SKM-1 treated with dmso at 0.1 percent for 144 hours (cell line): Measurements from ENCODE around the gene KLK1.

Source experiments
- DNase-seq: peaks from one replicate; lab custom pipeline; 2025; ENCODE audit not compliant: unreplicated experiment; lab: John Stamatoyannopoulos, UW

KLK1 gene

DNA sequence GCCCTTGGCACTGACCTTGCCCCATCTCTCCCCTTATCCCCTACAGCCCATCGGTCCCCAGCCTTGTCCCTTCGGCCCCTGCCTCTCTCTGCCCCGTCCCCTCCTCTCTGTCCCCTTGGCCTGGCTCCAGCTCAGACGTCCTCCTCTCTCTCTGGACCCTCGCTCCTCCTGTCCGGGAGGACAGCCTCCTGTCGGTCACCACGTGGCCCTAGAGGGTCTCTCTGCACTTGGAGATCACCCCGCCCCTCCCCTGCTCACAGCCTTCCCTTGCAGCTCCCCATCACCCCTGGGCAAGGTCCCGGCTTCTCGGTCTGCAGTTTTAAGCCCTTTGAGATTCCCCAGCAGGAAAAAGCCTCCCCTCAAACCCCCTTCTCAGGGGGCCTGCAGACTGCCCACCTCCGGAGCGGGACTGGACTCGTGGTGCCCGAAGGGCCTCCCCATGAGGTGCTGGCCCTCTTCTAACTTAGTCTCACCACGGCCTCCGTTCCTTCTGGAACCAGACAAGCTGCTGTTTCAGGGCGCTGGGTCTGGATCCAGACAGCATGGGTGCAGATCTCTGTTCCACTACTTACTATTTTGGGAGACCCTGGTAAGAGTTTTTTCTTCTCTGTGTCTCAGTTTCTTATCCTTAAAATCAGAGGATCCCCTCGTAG is 13.1 kb upstream of the KLK1 start:
- DNase-seq = no peak

DNA sequence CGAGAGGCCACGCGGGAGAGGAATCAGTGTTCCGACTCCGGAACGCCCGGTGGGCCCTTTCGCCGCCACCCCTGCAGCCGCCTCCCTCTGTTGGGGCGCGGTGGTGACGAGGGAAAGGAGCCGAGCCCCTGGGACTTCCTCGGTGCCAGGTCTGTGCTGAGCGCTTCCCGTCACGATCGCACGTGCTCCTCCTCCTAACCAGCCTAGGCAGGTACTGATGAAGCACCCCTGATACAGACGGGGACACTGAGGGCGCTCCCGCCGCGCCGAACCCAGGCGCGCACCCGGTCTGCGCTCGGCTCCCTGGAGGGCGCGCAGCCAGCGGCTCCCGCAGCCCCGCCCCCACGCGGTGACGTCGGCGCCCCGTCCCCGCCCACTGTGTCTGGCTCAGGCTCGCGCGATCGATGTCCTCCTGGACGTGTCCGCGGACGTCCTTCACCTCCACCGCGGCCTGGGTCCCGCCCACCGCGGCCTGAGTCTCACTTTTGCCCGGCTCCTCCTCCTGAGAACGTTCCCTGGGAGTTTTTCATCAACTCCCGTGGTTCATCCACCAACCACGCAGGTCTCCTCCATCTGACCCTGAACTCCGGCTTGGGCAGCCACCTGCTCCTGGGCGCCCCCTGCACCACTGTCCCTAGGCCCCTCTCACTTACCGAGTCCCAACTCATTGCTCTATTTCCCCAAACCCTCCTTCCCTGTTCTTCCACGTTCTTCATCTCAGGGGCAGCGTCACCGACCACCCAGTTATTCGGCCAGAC is 12.4 kb upstream of the KLK1 start:
- peak; percentile 11 for DNase-seq

DNA sequence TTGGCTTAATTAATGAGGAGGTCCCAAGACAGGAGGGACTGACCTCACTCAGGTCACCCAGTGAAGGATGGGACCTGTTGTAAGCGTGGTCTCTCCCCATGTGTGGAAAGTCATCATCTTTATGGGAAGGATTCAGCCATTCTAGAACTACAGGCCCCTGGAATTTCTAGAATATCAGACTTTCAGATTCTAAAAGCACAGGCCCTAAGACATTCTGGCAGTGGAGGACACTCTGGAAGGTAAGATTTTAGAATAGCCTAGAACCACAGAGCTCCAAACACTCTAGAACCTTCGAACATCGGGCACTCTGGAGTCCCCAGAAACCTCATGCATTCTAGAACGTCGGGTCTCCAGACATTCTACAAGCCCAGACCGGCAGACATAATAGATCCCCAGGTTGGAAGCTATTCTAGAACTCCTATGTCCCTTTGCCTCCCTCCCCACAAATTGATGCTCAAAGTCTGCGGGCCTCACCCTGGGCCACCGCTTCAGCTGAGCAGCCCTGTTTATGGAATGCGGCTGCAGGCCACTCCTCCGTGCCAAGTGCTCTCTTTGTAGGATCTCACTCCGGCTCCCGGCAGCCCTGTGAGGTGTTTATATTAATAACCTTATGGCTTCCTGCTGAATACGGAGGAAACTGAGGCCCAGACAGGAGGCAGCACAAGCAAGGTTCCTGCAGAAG is 11.7 kb upstream of the KLK1 start:
- DNase-seq = no peak

DNA sequence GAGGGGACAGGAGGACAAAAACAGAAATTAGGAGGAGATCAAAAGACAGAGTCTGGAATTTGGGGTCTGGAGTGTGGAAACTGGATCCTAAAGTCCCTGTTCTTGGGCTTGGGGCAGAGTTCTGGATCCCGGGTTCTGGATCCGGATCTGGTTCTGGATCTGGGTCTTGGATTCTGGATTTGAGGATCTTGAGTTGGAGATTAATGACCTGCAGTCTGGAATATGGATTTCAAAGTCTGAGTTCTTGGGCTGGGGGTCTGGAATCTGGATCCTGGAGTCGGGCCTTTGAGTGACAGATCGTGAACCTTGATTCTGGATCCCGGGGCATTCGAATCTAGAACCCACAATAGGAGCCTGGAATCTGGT is 10.2 kb upstream of the KLK1 start:
- DNase-seq = no peak

DNA sequence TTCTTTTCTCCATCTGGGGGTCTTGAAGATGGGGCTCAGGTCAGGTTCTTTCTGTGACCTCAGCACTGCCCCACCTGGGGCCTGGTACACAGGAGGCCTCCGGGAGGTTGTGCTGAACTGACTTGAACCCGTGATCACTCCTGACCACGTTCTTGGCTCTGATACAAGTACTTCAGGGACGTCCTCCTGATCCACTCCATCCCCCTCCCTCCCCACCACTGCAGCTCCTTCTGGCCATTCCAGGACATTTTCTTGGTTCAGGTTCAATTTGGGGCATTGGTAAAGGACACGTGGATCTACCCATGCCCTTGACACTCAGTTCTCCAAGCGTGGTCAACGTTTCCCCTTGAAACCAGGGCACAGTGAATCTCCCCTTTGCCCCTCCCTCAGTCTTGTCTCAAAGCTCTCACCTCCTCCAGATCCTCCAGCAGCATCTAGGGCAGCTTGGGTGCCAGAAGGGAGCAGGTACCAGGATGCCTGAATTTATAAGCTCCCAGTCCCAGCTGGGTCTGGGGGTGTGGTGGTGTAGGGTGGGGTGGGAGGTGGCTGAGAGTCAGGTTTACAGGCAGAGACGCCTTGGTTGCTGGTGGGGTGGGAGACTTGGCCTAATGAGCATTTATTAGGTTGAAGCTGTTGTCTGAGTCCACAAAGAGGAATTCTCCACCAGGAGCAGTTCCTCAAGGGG is 9.7 kb upstream of the KLK1 start, which contains the start of gene KLK15:
TSS of gene KLK15 (minus strand) at position 458 of the 685 bp plus-strand sequence. CDS start 2,082 bp downstream, outside the sequence.
- DNase-seq = no peak

DNA sequence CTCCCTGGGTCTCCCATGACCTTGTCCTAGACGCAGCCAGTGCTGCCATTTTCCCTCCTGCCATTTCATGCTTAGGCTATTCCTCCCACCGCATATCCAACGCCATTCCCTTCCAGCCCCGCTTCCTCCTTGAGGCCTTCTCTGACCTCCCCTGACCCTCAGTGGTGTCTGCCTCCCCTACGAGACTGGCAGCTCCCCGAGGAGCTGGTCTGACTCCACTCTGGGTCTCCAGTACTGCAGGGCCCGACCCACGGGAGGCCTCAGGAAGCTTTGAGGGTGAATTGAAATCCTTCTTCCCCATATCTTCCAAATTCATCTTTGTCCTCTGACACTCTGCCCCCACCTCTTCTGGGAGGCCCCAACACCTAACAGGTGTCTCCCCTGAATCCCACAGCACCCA is 9.1 kb upstream of the KLK1 start:
- DNase-seq = no peak

DNA sequence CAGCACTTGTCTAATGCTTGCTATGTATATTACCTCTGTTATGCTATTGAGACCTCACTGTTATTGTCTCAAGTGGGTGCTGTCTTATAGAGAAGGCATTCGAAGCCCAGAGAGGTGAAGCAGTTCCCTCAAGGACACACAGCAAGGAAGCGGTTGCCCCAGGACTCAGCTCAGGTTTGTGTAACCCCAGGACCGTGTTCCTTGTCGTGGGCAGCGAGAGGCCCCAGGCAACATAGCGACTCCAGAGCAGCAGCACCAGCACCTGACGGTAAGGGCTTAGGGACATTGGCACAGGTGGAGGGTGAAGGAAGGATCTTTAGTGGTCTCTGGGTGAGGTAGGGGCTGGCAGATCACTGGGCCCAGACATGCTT is 7.4 kb upstream of the KLK1 start:
- DNase-seq = no peak

DNA sequence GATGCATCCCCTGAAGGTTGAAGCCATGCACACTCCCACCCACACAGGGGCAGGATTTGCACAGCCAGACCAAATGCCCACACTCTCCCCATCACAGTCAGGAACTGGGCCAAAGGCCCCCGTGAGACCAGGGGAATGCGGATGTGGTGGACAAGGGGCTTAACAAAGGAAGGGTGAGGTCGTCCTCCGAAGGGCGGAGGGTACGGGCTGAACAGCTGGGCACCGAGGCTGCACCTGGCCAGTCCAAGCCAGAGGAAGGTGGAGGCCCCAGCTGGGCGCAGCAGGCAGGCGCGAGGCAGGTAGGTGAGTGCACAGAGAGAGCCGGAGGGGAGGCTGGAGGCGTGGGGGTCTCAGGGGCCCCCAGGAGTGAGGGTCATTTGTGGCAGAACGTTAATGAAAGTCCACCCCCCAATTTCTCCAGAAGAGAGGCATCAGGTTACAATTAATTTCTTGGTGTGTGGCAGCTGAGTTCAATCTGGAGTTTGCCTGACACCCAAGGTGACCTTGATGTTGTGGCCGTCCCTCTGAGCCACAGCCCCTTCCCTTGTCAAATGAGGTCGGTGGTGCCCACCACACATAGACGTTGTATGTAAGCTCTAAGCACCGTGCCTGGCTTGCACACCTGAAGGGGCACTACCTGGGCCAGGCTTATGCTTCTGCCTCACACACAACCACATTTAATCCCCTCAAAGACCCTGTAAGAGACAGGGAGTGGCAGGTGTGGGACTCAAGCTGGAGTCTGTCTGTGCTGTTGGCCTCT is 6.9 kb upstream of the KLK1 start:
- no peak for DNase-seq

DNA sequence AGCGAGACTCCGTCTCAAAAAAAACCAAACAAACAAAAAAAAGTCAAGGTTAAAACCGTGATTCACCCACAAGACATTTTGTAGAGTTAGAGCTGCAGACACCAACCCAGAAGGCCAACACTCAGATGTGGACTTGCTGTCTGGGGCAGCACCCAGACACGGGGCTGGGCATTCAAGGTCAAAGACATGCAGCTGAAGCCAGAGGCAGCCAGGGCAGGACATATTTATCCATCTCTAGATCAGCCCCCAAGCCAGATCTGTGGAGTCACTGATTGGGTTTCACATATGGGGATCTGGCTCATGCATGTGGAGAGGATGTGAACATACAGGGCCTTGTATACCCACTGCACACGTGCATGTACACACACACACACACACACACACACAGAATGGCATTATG is 6.2 kb upstream of the KLK1 start:
- DNase-seq = no peak

DNA sequence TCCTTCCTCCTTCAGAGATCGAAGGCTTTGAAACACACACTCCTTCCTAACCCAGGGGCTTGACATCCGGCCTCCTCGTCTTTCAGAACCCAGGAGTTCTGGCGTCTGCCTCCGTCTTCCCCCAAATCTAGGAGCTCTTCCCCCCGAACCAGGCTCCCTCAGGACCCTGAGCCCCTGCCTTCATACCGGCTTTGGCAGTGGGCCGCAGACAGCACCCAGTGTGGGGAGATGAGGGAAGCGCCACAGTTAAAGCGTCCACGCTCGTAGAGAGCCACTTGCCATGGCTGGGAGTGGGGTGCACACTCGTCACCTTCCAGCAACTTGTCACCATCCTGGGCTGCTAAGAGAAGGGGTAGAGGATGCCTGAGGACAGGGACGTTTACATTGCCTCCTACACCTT is 3.9 kb upstream of the KLK1 start:
- no peak for DNase-seq

DNA sequence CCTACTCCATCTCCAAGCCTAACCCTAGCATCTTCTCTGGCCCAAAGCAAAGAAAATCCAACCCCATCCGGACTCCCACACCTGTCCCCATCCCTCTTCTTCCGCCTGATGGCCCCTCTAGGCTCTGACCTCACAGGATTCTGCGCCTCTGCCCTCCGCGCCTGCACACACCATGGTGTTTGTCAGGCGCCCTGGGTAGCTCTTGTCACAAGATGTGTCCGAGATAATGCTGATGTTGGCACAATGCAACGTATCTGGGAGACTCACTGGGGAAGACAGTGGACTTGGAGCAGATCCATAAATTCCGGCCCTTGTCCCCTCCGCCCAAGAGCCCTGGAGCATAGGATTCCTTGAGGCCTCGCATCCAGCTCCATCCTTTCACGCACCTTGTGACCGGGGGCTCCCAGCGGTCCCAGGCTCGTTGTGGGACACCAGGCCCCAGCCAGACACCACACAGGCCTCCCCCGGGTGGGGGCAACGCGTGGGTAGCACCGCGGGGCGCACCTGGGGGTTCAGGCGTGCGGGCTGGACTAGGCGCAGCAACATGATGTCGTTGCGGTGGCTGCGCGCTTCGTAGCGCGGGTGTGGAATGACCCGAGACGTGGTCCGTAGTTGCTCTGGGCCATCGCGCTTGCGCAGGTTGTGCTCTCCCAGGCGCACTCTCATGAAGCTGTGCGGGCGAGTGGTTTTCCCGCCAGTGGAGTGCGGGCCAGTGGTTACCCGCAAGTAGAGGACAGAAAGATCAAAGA is 3.1 kb upstream of the KLK1 start:
- no peak for DNase-seq

DNA sequence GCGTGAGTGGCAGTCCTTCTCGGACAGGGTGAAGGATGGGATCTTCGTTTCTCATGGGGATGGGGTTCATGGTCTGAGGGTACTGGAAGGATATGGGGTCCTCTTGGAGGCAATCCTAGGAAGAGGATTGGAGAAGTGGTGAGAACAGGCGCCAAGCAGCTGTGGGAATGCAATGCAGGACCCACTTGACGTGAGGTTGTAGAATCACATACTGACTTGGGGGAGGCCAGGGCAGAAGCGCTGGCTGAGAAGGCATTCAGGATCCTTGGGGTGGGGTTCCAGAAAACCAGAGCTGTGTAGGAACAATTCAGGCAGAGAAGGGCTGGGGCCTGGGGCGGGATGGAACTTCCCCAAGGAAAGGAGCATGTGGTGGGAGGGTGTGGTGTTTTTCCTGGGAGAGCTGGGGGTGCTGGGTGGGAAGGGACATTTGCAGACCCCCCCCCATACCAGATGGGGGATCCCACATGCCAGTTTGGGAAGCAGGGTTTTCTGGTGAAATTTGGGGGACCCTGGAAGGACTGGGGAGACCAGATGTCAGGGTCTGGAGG is 852 bp downstream of the KLK1 start:
- no peak for DNase-seq

DNA sequence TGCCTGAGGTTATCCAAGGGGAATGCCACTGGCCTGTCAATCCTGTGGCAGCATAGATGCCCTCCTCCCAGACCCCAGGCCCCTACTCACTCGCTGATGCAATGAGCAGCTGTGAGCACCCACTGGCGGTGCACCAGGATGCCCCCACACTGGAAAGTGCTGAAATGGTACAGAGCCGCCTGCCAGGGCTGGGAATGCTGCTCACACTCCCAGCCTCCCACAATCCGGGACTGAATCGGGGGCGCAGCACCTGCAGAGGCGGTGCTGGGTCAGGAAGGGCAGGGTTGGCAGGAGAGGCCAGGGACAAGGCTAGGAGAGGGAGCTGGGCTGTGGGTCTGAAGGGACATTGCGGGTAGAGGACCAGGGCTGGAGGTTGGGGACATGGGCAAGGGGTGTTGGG is 2.0 kb downstream of the KLK1 start:
- no peak for DNase-seq

DNA sequence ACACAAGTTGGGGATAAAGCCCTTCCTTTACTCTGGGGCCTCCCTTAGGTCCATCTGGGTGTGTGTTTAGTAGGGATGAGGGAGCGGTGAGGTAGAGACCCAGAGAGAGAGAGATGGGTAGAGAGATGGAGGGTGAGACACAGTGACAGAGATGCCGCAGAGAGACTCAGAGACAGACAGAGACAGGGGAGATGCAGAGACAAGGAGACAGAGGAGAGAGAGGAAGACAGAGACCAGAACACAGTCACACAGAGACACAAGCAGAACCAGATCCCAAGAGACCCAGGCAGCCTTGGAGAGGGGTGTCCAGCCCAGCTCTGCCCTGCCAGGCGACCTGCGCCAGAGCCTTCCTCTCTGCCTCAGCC is 2.4 kb downstream of the KLK1 start:
- no peak for DNase-seq

DNA sequence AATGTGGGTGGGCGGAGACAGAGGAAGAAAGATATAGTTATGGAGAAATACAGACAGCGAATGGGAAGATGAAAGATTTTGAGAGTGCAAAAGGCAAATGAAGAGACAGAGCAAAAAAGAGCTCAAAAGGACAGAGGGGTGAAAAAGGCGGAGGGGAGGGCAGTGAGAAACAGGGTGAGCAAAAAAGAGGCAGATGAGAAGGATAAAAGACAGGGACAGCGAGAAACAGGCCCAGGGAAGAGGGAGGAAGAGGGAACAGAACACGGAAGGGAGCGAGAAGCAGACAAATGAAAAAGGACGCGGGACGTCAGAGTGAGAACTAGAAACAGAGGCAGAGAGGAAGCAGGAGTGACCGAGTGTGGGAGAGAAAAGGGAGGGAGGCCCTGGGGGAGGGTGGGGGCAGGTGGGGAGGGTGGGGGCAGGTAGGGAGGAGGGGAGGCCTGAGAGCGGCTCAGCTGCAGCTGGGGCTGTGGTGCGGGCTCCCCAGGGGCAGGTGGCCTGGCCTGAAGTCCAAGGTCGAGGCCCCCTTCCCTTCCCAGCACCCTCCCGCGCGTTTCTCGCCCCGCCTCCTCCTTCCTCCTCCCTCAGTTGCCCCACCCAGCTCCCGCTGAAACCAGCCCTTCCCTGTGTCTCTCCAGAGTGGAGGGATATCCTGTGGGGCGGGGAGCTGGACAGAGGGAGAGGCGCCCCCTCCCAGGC is 2.9 kb downstream of the KLK1 start:
- peak; percentile 9 for DNase-seq

DNA sequence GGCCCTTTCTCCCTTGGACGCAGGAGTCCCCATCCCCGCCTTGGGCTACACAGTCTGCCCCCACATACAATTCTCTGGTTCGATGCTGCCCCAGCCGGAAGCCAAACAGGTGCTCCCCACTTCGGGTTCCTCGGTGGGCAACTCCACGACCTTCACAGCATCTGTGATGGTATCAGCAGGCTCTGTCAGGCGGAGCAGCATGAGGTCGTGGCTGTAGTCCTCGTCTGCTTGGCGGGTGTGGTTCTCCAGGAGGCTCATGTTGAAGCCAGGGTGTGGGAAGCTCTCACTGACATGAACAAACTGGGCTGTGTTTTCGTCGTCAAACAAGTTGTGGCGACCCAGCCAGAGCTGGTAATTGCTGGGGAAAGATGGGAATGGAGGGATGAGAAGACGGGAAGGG is 3.5 kb downstream of the KLK1 start:
- DNase-seq = no peak

DNA sequence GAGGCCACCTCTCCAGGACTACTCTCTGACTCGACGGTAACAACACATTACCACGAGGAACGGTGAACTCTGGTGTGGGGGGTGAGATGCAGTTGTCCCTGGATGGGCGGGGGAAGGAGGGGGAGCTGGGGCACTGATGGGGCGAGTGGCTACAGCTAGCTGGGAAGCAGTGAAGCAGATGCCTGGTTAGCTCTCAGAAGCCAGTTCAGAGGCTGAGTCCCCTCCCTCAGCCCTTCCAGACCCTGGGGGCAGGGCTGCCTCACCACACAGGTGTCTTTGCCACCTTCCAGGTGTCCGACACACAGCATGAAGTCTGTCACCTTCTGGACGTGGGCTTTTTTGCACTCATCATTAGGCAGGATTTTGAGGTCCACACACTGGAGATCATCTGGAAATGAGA is 4.0 kb downstream of the KLK1 start:
- no peak for DNase-seq

DNA sequence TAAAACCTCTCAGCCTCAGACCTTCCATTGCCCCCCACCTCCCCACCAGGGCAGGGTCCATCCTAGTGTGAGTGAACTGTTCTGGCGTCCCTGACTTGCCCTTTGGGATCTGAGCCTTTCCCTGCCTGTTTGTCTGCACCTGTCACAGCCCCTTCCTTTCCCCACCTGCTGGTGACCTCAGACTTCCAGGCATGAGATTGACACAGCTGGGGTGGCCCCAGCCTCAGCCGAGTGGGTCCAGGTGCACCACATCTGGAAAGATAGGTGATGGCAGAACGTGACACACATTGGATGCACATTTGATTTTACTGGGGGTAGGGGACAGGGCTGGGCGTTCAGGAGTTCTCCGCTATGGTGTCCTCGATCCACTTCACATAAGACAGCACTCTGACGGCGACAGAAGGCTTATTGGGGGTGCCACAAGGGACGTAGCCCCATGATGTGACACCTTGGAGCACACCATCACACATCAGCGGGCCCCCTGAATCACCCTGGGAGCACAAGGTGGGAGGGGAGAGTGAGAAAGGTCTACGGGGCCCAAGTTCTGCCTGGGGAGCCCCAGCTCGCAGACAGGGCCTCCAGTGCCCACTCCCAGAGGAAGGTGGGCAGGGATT is 4.6 kb downstream of the KLK1 start:
- DNase-seq = no peak
